ENCODE measurements around the gene RPLP2. TPM values are rescaled to one million over a fixed set of nuclear protein-coding genes. Genes with fewer than 3 reads are reported as not detected.

Gene RPLP2
- total and polyA plus RNA-seq, 2 experiments from 2014 or later = 263 to 726 TPM

GRCh38 chr11:763073-763463 lies 46.7 kb upstream of the RPLP2 start:
- Histone ChIP-seq H3F3A (ENCODE audit: insufficient read depth) (peaks cover 52% of the 10 kb centered on the region), H3K27ac (peak overlapping the region; percentile 70), H3K27me3 (replicated peaks; ENCODE audit: insufficient read depth) (no peaks in the 10 kb centered on the region), H3K4me1 (ENCODE audit: insufficient read depth) (peaks cover 6% of the 10 kb centered on the region), H3K9me2 (ENCODE audit: insufficient read depth) (no peaks in the 10 kb centered on the region), H3K4me2 (ENCODE audit: unreplicated experiment) (no peak overlapping the region), H4K20me1 (ENCODE audit: insufficient read depth) (no peaks in the 10 kb centered on the region; the same call in 1 of the 2 replicates), H2AFZ (no peak overlapping the region), H3K9ac (peak overlapping the region; percentile 13; the same call in 1 of the 2 replicates), H3K9me3 (ENCODE audit: low read depth) (no peaks in the 10 kb centered on the region), H3K4me3 (no peak overlapping the region), H3K36me3 (ENCODE audit: low read depth) (peaks cover 52% of the 10 kb centered on the region), H3K79me2 (ENCODE audit: insufficient read depth) (peaks cover 10% of the 10 kb centered on the region)
- TF ChIP-seq EZH2phosphoT487 (IDR thresholded peaks at IDR 0.05; ENCODE audit: insufficient read depth, low read depth) (no peak), EZH2 (IDR thresholded peaks at IDR 0.05; ENCODE audit: insufficient read depth, poor library complexity, severe bottlenecking) (no peak)
- no peak for DNase-seq
- in situ Hi-C loops (cut with MboI) = no loop called here
- 65 to 88% methylated on average over 9 to 21 of the region's 24 CpGs for WGBS, 2 experiments (ENCODE audit: low coverage in 1 of 2, low lambda C conversion rate in 2 of 2, missing lambda C conversion rate in 2 of 2)

- DNase-seq = no peak
- in situ Hi-C loops (cut with MboI) = no loop called here
- WGBS, 2 experiments (ENCODE audit: low coverage in 1 of 2, low lambda C conversion rate in 2 of 2, missing lambda C conversion rate in 2 of 2) = 85 to 86% methylated on average over 22 of the region's 22 CpGs
- Histone ChIP-seq H3K9me2 (ENCODE audit: insufficient read depth) (no peaks in the 10 kb centered on the region), H3K4me3 (no peak overlapping the region), H3F3A (ENCODE audit: insufficient read depth) (peaks cover 55% of the 10 kb centered on the region), H2AFZ (no peak overlapping the region), H3K9me3 (ENCODE audit: low read depth) (no peaks in the 10 kb centered on the region), H3K27me3 (replicated peaks; ENCODE audit: insufficient read depth) (no peaks in the 10 kb centered on the region), H3K4me2 (ENCODE audit: unreplicated experiment) (no peak overlapping the region), H3K27ac (no peak overlapping the region), H3K9ac (no peak overlapping the region), H3K36me3 (ENCODE audit: low read depth) (peaks cover 50% of the 10 kb centered on the region), H3K79me2 (ENCODE audit: insufficient read depth) (peaks cover 3% of the 10 kb centered on the region), H3K4me1 (ENCODE audit: insufficient read depth) (peaks cover 6% of the 10 kb centered on the region), H4K20me1 (ENCODE audit: insufficient read depth) (no peaks in the 10 kb centered on the region; the same call in 1 of the 2 replicates)
- TF ChIP-seq EZH2 (IDR thresholded peaks at IDR 0.05; ENCODE audit: insufficient read depth, poor library complexity, severe bottlenecking) (no peak), EZH2phosphoT487 (IDR thresholded peaks at IDR 0.05; ENCODE audit: insufficient read depth, low read depth) (no peak)
These were observed 46.0 kb upstream of the RPLP2 start for GRCh38 chr11:763549-764321.

- Histone ChIP-seq H3K4me3 (no peak overlapping the region), H3K4me1 (ENCODE audit: insufficient read depth) (peaks cover 6% of the 10 kb centered on the region), H3K79me2 (ENCODE audit: insufficient read depth) (no peaks in the 10 kb centered on the region; the same call in 1 of the 2 replicates), H3K9me3 (ENCODE audit: low read depth) (no peaks in the 10 kb centered on the region), H2AFZ (no peak overlapping the region), H3K9me2 (ENCODE audit: insufficient read depth) (no peaks in the 10 kb centered on the region), H3F3A (ENCODE audit: insufficient read depth) (peaks cover 56% of the 10 kb centered on the region), H3K27me3 (replicated peaks; ENCODE audit: insufficient read depth) (no peaks in the 10 kb centered on the region), H3K36me3 (ENCODE audit: low read depth) (peaks cover 44% of the 10 kb centered on the region), H3K9ac (no peak overlapping the region), H3K4me2 (ENCODE audit: unreplicated experiment) (no peak overlapping the region), H3K27ac (no peak overlapping the region), H4K20me1 (ENCODE audit: insufficient read depth) (no peaks in the 10 kb centered on the region; the same call in 1 of the 2 replicates)
- no peak for DNase-seq
- TF ChIP-seq EZH2phosphoT487 (IDR thresholded peaks at IDR 0.05; ENCODE audit: insufficient read depth, low read depth) = no peak
- no peak for TF ChIP-seq EZH2 (IDR thresholded peaks at IDR 0.05; ENCODE audit: insufficient read depth, poor library complexity, severe bottlenecking)
- 75% methylated on average over 18 of the region's 18 CpGs for WGBS, 2 experiments (ENCODE audit: low coverage in 1 of 2, low lambda C conversion rate in 2 of 2, missing lambda C conversion rate in 2 of 2)
- in situ Hi-C loops (cut with MboI) = no loop called here
These were observed 45.3 kb upstream of the RPLP2 start for GRCh38 chr11:764322-765024.

- Histone ChIP-seq H3K4me3 (no peak overlapping the region), H3K4me1 (ENCODE audit: insufficient read depth) (peaks cover 6% of the 10 kb centered on the region), H3K36me3 (ENCODE audit: low read depth) (peaks cover 45% of the 10 kb centered on the region), H3K4me2 (ENCODE audit: unreplicated experiment) (no peak overlapping the region), H3K27me3 (replicated peaks; ENCODE audit: insufficient read depth) (no peaks in the 10 kb centered on the region), H3F3A (ENCODE audit: insufficient read depth) (peaks cover 54% of the 10 kb centered on the region), H3K9ac (no peak overlapping the region), H3K9me3 (ENCODE audit: low read depth) (no peaks in the 10 kb centered on the region), H4K20me1 (ENCODE audit: insufficient read depth) (no peaks in the 10 kb centered on the region; the same call in 1 of the 2 replicates), H3K27ac (no peak overlapping the region), H3K9me2 (ENCODE audit: insufficient read depth) (no peaks in the 10 kb centered on the region), H3K79me2 (ENCODE audit: insufficient read depth) (peaks cover 2% of the 10 kb centered on the region), H2AFZ (no peak overlapping the region)
- DNase-seq = peak; percentile 66
- TF ChIP-seq EZH2 (IDR thresholded peaks at IDR 0.05; ENCODE audit: insufficient read depth, poor library complexity, severe bottlenecking) = no peak
- no peak for TF ChIP-seq EZH2phosphoT487 (IDR thresholded peaks at IDR 0.05; ENCODE audit: insufficient read depth, low read depth)
- in situ Hi-C loops (cut with MboI) = no loop called here
- WGBS, 2 experiments (ENCODE audit: low coverage in 1 of 2, low lambda C conversion rate in 2 of 2, missing lambda C conversion rate in 2 of 2) = 79 to 83% methylated on average over 18 of the region's 19 CpGs
These were observed 44.6 kb upstream of the RPLP2 start for GRCh38 chr11:765025-765801.

All from GM23248 (cell line).